Measurements from ENCODE around the gene IGSF9B.

- TF ChIP-seq CTCF (IDR thresholded peaks at IDR 0.05): no peak
- no peak for TF ChIP-seq POLR2A (IDR thresholded peaks at IDR 0.05)
These were observed 69.0 kb downstream of the IGSF9B start for GRCh38 chr11:133887692-133888332.

All from suprapubic skin (tissue), 3 donors.